Epidermal melanocyte (primary cell): ENCODE results near the gene FAM163A.
A peak's percentile ranks its signal among the peaks of the same experiment; 100 is the strongest.
"Not testable (repeated sequence)": the region's sequence is repeated elsewhere in the genome, so short reads cannot be mapped to it uniquely, and the experiment has no call there.

Source experiments
- DNase-seq: peaks from one replicate; pipeline ENCODE4 v3.0.0; 2011; ENCODE audit warnings: low spot score; ENCODE audit not compliant: insufficient read length

Gene FAM163A

DNA sequence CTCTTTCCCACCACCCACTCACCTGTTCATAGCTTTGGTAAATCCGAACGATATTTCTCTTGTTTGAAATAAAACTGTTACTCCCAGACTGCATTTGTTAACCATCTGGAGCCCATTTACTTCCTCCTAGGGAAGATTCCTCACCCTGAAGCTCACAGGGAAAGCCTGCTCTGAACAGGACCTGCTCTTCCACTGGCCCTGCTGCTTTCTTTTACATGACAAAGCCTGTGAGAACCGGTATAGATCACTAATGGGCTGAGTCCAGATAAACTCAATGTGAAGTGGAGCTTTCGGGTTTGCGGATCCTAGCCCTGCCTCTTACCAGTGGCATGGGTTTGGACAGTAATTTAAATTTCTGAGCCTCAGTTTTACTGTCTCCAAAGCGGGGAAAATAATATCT, 45.2 kb downstream of the FAM163A start:
- DNase-seq, result no peak

GRCh38 chr1:179793281-179793680, 50.2 kb downstream of the FAM163A start:
- no peak for DNase-seq

DNA sequence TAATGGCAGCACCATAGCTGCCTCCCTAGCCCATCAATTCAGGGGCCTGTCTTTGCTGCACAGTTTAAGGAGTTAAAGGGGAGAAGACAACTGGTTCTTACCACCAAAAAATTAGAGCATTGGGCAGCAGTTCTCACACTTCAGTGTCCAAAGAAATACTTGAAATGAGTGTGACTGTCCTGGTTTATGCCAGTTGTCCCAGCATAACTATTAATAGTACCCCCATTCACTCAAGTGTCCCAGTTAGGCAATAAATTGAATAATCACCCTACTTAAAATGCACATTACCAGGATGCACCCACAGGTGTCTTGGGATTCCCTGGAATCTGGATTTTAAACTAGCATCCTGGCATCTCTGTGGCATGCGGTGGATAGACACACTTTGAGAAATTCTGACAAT, 51.1 kb downstream of the FAM163A start:
- DNase-seq, result no peak

DNA sequence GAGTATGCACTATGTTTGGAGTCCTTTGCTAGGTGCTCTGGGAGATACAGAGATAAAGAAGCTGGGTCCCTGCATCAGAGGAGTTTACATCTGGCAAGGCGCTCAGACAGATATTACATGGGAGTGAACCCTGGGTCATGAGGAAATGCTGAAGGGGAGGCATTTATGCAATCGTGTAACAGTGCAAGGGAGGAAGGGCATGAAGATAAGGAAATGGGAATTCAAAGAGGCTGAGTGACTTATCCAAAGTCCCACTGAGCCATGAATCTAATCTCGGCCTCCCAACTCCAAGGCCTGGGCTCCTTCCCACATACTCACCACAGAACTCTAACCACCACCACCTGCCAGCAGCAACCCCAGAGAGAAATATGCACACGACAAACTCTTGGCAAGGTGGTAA, 51.6 kb downstream of the FAM163A start:
- DNase-seq, result no peak

GRCh38 chr1:179798213-179798863, 55.2 kb downstream of the FAM163A start:
- DNase-seq, result no peak

DNA sequence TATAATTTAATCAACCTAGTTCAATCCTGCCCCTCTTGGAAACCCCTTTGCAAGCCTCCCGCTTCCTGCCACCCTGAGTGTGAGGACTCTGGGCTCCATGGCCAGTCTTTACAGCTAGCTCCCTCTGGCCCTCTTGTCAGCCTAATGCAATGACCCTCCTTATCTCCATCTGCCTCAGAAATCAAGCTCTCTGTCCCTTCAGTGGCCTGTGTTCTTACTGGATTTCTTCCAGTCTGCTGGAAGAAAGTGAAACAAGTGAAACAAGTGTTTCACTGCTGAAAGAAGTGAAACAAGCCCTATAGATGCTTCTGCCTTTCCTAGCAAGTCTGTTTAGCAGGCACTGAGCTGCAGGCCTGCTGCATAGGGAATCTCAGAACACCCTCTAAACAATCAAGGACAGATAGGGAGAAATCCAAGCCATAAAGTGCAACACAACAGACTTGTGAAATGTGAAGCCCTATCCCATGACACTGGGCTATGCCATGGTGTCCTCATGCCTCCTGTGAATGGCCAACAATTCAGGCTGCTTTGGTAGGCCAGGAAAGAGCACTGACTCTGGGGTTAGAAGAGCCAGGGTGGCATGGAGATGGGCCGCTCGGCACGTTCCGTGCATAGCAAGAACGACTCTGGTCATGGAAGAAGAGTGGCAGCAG, 55.9 kb downstream of the FAM163A start:
- no peak for DNase-seq

GRCh38 chr1:179800481-179800880, 57.4 kb downstream of the FAM163A start:
- no peak for DNase-seq

DNA sequence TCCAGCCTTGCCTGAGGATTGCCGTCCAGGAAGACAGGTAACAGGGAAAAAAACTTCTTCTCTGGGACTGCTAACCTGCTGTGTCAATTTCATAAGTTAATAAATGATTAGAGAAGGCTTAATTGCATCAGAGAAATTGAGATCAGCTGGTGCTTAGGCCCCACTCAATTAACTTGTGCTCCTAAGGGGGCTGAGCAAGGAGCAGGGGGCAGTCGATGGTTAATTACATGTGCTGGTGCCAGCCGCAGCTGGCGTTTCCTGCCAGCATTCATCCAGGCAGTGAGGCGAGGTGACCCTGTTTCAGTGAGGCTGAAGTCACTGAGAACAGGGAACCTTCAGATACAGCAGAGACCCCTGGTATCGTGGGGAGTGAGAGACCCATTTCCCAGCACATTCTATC, 60.0 kb downstream of the FAM163A start:
- DNase-seq, result no peak

DNA sequence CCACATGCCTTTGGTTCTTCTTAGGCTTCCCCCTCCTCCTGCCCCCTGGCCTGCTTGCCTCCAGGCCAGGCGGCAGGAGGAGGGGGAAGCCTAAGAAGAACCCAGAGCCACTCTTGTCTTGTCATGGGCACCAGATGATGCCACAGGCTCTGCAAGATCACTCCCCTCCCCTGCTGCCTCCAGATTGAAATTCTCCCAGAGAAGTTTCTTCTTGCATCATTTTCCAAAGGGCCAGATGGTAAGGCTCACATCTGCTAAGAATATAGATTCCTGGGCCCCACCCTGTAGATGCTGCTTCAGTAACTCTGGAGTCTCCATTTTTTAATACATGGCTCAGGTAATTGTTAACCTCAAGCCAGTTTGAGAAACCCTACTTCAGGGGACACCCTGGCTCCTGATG, 60.8 kb downstream of the FAM163A start:
- no peak for DNase-seq

GRCh38 chr1:179804417-179804816, 61.3 kb downstream of the FAM163A start:
- not testable (repeated sequence) for DNase-seq

DNA sequence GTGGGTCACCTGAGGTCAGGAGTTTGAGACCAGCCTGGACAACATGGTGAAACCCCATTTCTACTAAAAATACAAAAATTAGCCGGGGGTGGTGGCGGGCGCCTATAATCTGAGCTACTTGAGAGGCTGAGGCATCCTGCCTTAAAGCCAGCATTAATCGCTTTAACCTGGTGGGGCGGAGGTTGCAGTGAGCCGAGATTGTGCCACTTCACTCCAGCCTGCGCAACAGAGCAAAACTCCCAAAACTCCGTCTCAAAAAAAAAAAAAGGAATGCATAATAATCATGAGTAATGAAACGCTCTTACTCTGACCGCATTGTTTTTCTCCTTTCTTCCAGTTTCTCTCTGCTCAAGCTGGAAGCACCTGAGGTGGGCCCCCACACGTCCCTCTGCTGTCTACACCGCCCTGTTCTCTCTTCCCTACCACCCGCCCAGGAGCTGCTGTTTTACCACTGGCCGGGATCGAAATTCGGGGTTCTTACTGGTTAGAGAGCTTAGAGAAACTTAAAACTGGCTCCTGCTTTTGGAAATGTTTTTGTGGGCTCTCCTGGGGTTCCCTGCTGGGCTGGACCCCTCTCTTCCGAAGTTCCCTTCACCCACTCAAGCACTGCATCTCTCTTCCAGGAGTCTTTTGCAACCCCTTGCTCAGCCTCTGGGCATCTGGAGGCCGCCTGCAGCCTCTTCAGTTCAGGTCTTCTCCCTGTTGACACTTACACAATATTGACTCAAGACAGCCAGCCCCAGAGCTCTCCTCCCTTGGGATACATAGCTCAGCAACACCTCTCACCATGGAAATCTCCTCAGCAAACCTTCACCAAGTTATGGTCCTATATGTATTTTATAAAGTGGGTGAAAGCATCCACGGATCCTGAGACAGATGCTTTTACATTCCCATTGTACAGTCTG, 62.5 kb downstream of the FAM163A start:
- no peak for DNase-seq

DNA sequence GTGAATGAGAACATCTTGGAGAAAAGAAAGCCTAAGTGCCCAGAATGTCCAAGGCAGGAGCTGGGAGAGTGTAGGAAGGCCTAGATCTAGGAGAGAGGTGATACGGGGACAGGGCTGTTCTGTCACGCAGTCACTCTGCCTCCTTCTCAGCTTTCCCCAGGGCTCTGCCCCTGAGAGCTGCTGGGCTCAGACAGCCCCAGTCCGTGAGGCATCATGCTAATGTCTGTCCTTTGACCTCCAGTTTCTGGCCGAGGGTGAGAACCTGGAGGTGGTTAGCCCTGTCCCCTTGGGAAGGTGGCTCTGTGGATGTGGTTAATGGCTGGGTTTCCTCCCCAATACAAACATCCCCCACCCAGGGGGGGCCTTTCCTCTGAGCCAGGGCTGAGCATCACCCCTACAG, 63.2 kb downstream of the FAM163A start:
- no peak for DNase-seq

GRCh38 chr1:179807291-179807690, 64.2 kb downstream of the FAM163A start:
- no peak for DNase-seq

- DNase-seq, result no peak
Measured at GRCh38 chr1:179807691-179808485, 64.8 kb downstream of the FAM163A start.

DNA sequence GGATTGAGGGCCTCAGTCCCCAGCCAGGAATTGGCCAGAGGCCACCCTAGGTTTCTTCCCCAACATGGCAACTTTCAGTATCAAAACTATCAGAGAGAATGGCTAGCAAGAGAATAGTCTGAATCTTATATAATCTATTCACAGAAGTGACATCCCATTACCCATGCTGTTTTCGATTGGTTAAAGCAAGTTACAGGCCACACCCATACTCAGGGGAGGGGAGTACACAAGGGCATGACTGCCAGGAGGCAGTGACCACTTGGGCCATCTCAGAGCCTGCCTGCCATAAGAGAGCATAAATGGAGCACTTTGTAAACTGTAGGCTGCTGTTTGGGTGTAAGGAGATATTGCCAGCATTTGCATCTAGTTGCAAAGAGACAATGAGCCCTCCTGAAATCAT, 65.4 kb downstream of the FAM163A start:
- DNase-seq, result no peak

- peak; percentile 70 for DNase-seq
Measured at GRCh38 chr1:179809506-179810366, 66.6 kb downstream of the FAM163A start.

GRCh38 chr1:179810367-179810715, 67.2 kb downstream of the FAM163A start:
- DNase-seq, result no peak

- no peak for DNase-seq
Measured at GRCh38 chr1:179812501-179813292, 69.6 kb downstream of the FAM163A start.

- no peak for DNase-seq
Measured at GRCh38 chr1:179813626-179814545, 70.8 kb downstream of the FAM163A start.
